Jurkat, Clone E6-1 (cell line): Measurements from ENCODE around the gene MTPN.

Experiments used
- DNase-seq: peaks from one replicate; pipeline ENCODE4 v3.0.0-alpha.2; 2011; ENCODE audit warnings: low read depth, low spot score
- H3K4me3 ChIP-seq: 2 replicates; pipeline ENCODE4 v1.5.1; 2011; ENCODE audit warnings: mild to moderate bottlenecking, low read length, control low read depth, moderate library complexity

The MTPN gene

GRCh38 chr7:135904282-135904681 is 72.9 kb downstream of the MTPN start:
- H3K4me3 ChIP-seq: no peak overlapping the region
- no peak for DNase-seq

GRCh38 chr7:135901585-135902540 is 75.3 kb downstream of the MTPN start:
- DNase-seq: no peak
- no peak overlapping the region for H3K4me3 ChIP-seq

GRCh38 chr7:135900065-135900546 is 77.1 kb downstream of the MTPN start:
- DNase-seq: no peak
- H3K4me3 ChIP-seq: no peak overlapping the region

- no peak overlapping the region for H3K4me3 ChIP-seq
- DNase-seq: no peak
Measured at GRCh38 chr7:135899458-135900064, 77.6 kb downstream of the MTPN start.

GRCh38 chr7:135898226-135898625 is 78.9 kb downstream of the MTPN start:
- DNase-seq: no peak
- no peak overlapping the region for H3K4me3 ChIP-seq

GRCh38 chr7:135894816-135895215 is 82.3 kb downstream of the MTPN start:
- DNase-seq: no peak
- H3K4me3 ChIP-seq: no peak overlapping the region

GRCh38 chr7:135889823-135890222 is 87.3 kb downstream of the MTPN start:
- DNase-seq: no peak
- H3K4me3 ChIP-seq: no peak overlapping the region

GRCh38 chr7:135888740-135889139 is 88.4 kb downstream of the MTPN start:
- no peak overlapping the region for H3K4me3 ChIP-seq
- DNase-seq: no peak

- no peak for DNase-seq
- H3K4me3 ChIP-seq: no peak overlapping the region
Measured at GRCh38 chr7:135886345-135887132, 90.6 kb downstream of the MTPN start.

GRCh38 chr7:135884495-135885232 is 92.5 kb downstream of the MTPN start:
- no peak overlapping the region for H3K4me3 ChIP-seq
- DNase-seq: no peak

- H3K4me3 ChIP-seq: no peak overlapping the region
- no peak for DNase-seq
Measured at GRCh38 chr7:135879233-135879632, 97.9 kb downstream of the MTPN start.

- no peak overlapping the region for H3K4me3 ChIP-seq
- DNase-seq: no peak
Measured at GRCh38 chr7:135878284-135878683, 98.9 kb downstream of the MTPN start.

GRCh38 chr7:135877805-135878204 is 99.4 kb downstream of the MTPN start:
- no peak for DNase-seq
- no peak overlapping the region for H3K4me3 ChIP-seq
